Coronary artery (tissue), 2 donors: ENCODE data around the gene RBCK1.

Experiments
- DNase-seq: peaks from one replicate; pipeline ENCODE4 v3.0.0-alpha.2; 2017; ENCODE audit warnings: low spot score
- H3K27ac ChIP-seq, 2 donors: fragments of 200-600 bp; sonication (generic); one replicate each; pipeline ENCODE4 v1.5.1; 2016 to 2019
- H3K4me3 ChIP-seq: fragments of 200-600 bp; sonication (generic); 2 replicates; pipeline ENCODE4 v1.5.1; 2016; ENCODE audit warnings: mild to moderate bottlenecking, moderate library complexity
- TF ChIP-seq, protein P1 (sequence below): fragments of 200-600 bp; sonication (generic); IDR thresholded peaks from one replicate; pipeline ENCODE4 v1.5.1; 2019; ENCODE audit warnings: antibody characterized with exemption

RBCK1 gene

DNA sequence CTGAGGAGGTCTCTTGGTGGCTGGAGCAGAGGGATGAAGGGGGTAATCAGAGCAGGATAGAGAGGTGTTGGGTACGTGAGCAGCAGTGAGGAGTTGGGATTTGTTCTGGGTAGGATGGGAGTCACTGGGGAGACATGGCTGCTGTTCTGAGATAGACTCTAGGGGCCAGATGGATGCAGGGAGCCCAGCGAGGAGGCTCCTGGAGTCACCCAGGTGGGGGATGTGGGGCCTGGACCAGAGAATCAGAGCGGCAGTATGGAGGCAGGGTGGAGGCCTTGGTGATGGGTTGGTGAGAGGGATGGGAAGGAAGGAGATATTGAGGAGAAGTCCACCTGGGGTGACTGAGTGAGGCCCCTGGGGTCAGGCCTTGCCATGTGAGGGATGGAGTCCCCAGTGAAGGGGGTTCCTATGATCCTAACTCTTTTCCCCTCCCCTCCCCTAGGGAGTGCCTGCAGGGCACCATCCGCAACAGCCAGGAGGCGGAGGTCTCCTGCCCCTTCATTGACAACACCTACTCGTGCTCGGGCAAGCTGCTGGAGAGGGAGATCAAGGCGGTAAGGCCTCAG, 13.7 kb downstream of the RBCK1 start:
- Histone ChIP-seq H3K27ac (no peak overlapping the region), H3K4me3 (no peak overlapping the region)
- TF ChIP-seq, protein P1, sequence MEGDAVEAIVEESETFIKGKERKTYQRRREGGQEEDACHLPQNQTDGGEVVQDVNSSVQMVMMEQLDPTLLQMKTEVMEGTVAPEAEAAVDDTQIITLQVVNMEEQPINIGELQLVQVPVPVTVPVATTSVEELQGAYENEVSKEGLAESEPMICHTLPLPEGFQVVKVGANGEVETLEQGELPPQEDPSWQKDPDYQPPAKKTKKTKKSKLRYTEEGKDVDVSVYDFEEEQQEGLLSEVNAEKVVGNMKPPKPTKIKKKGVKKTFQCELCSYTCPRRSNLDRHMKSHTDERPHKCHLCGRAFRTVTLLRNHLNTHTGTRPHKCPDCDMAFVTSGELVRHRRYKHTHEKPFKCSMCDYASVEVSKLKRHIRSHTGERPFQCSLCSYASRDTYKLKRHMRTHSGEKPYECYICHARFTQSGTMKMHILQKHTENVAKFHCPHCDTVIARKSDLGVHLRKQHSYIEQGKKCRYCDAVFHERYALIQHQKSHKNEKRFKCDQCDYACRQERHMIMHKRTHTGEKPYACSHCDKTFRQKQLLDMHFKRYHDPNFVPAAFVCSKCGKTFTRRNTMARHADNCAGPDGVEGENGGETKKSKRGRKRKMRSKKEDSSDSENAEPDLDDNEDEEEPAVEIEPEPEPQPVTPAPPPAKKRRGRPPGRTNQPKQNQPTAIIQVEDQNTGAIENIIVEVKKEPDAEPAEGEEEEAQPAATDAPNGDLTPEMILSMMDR, result no peak
- DNase-seq, result no peak

DNA sequence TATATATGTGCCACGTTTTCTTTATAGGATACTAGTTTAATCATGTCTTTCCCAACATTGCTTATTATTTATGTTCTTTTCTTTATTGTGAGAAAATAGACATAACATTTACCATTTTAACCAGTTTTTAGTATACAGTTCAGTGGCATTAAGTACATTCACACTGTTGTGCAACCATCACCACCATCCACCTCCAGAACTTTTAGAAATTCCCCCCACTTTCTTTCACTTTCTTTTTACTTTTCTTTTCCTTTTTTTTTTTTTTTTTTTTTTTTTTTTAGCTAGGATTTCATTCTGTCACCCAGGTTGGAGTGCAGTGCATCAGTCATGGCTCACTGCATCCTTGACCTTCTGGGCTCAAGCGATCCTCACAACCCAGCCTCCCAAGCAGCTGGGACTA, 18.5 kb downstream of the RBCK1 start:
- TF ChIP-seq, protein P1, result no peak
- DNase-seq, result no peak
- no peak overlapping the region for H3K27ac ChIP-seq
- no peak overlapping the region for H3K4me3 ChIP-seq

DNA sequence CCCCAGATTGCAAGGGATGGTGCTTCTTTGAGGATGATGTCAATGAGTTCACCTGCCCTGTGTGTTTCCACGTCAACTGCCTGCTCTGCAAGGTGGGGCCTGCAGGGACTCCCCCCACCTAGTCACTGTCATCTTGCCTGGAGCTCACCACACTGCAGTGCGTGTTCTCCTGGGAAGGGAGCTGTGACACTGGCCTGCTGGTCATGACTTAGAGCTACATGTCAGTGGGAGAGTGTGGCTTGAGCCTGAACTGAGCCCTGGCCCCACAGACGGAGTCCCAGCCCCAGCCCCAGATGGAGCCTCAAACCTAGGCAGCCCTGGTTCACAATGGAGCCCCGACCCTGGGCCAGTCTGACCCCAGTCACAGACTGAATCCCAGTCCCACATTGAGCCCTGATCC, 19.3 kb downstream of the RBCK1 start:
- no peak for DNase-seq
- Histone ChIP-seq H3K27ac (no peak overlapping the region), H3K4me3 (no peak overlapping the region)
- TF ChIP-seq, protein P1, result no peak

DNA sequence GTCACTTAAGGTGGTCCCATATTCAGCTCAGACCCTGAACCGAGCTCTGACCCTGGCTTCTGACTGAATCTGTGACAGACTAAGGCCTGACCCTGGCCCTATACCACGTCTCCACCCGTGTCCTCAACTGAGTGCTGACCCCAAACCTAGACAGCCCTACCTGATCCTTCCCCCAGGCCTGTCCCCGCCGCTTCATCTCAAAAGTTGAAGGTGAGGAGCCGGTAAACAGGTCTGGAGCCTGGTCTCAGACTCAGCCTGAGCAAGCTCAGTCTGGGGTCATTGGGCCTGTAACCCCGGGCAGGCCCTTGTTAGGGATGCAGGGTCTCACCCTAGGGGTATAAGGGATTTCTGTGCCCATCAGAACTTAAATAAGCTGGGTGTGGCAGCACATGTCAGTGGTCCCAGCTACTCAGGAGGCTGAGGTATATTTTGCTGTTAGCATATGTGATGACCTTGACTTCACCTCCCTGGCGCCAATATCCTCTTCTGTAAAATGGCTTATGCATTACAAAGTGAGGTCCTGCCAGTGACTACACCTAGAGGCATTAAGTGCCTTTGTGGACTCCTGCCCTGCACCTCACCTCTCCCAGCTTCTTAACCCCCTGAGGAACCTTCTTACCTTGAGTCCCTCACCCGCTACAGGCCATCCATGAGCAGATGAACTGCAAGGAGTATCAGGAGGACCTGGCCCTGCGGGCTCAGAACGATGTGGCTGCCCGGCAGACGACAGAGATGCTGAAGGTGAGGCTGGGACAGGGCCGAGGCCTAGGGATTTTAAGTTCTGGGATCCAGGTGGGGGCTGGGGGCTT, 20.0 kb downstream of the RBCK1 start:
- TF ChIP-seq, protein P1, result no peak
- Histone ChIP-seq H3K27ac (no peak overlapping the region), H3K4me3 (no peak overlapping the region)
- DNase-seq, result no peak

DNA sequence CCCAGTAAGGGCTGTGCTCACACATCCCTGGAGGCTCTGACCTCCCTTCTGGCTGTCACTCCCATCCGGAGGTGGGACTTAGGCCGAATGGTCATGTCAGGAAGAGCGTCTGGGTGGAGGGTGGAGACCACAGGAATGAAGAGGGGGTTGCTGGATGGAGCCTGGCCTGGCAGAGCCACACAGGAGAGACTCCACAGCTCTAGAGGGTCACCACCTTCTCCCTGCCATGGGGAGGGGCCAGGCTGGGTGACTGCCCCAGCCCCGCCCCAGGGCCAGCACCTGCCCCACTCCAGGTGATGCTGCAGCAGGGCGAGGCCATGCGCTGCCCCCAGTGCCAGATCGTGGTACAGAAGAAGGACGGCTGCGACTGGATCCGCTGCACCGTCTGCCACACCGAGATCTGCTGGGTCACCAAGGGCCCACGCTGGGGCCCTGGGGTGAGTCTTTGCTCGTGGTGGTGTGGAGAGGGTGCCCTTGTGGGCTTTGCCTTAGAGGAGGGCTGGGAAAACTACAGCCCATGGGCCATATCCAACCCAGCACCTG, 20.6 kb downstream of the RBCK1 start:
- DNase-seq, result no peak
- no peak overlapping the region for H3K27ac ChIP-seq
- TF ChIP-seq, protein P1, result no peak

DNA sequence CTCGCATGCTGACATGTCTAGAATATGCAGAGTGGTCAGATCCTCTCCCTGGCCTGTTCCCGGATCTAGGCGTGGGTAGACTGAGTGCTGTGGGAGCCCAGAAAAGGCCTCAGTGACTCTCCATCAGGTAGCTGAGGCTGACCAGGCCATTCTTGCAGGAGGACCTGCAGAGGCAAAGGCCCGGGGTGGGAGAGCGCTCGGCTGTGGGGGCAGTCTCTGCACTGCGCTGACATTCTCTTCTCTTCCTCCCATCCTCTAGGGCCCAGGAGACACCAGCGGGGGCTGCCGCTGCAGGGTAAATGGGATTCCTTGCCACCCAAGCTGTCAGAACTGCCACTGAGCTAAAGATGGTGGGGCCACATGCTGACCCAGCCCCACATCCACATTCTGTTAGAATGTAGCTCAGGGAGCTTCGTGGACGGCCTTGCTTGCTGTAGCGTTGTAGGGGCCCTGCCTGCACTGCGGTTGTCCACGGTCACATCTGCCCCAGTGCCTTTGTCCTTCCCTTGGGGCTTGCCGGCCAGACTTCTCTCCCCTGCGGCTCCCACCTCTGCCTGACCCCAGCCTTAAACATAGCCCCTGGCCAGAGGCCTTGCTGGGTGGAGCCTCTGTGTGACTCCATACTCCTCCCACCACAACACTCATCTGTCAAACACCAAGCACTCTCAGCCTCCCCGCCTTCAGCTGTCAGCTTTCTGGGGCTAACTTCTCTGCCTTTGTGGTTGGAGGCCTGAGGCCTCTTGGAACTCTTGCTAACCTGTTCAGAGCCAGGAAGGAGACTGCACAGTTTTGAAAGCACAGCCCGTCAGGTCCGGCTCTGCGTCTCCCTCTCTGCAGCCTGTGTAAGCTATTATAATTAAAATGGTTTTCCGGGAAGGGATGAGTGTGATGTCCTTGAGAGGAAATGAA, 22.2 kb downstream of the RBCK1 start:
- DNase-seq, result no peak
- TF ChIP-seq, protein P1, result no peak
- H3K27ac ChIP-seq, result no peak overlapping the region
- no peak overlapping the region for H3K4me3 ChIP-seq

More for the DNA sequence above, 20.6 kb downstream of the RBCK1 start:
- no peak overlapping the region for H3K4me3 ChIP-seq
